WTC11 (cell line): Measurements from ENCODE around the gene IFITM10. TPM values are rescaled to one million over a fixed set of nuclear protein-coding genes. Genes with fewer than 3 reads are reported as not detected.

Experiments used
- ATAC-seq: fragments of 200-7000 bp; cut with Tn5 transposase; 2 replicates; pipeline ENCODE4 v1.10.0; 2021; ENCODE audit warnings: mild to moderate bottlenecking, moderate library complexity
- CTCF ChIA-PET: fragments of 300-600 bp; sonication (Branson Sonifier 250); formaldehyde crosslinking; loops from one replicate; lab custom pipeline; 2021; ENCODE audit warnings: antibody characterized with exemption; lab: Charles Lee
- POLR2A ChIA-PET: fragments of 350-600 bp; sonication (Branson Sonifier 250); formaldehyde crosslinking; loops from one replicate; lab custom pipeline; 2021; ENCODE audit warnings: antibody characterized with exemption; lab: Charles Lee
- DNase-seq: peaks from one replicate; pipeline ENCODE4 v3.0.0; 2021; ENCODE audit warnings: low spot score
- H3K27ac Mint-ChIP-seq: 2 replicates; pipeline ENCODE4 v1.8.0; 2021; ENCODE audit warnings: mixed read lengths
- H3K27me3 Mint-ChIP-seq: 2 replicates; pipeline ENCODE4 v1.8.0; 2021; ENCODE audit warnings: low read depth, mild to moderate bottlenecking, moderate library complexity, mixed read lengths
- H3K36me3 Mint-ChIP-seq: 2 replicates; pipeline ENCODE4 v1.8.0; 2021; ENCODE audit warnings: mixed read lengths
- H3K4me1 Mint-ChIP-seq: 2 replicates; pipeline ENCODE4 v1.8.0; 2022; ENCODE audit warnings: mixed read lengths
- H3K4me3 Mint-ChIP-seq: 2 replicates; pipeline ENCODE4 v1.8.0; 2021; ENCODE audit warnings: mild to moderate bottlenecking, moderate library complexity, mixed read lengths
- H3K9me3 Mint-ChIP-seq: 2 replicates; pipeline ENCODE4 v1.8.0; 2021; ENCODE audit warnings: mixed read lengths
- CREM ChIP-seq: sonication (generic); formaldehyde crosslinking; IDR thresholded peaks from 2 replicates; pipeline ENCODE4 v1.8.1; 2022; ENCODE audit warnings: mild to moderate bottlenecking, missing genetic modification reagents, moderate library complexity
- ELF4 ChIP-seq: sonication (generic); formaldehyde crosslinking; IDR thresholded peaks from 2 replicates; pipeline ENCODE4 v1.8.1; 2022; ENCODE audit warnings: low read depth, mild to moderate bottlenecking, moderate library complexity, missing genetic modification reagents
- GTF2I ChIP-seq: fragments of 250-450 bp; sonication (Bioruptor Pico); conservative IDR thresholded peaks from 2 replicates; pipeline ENCODE4 v1.4.0; 2021; ENCODE audit warnings: mild to moderate bottlenecking
- RORB ChIP-seq: fragments of 250-450 bp; sonication (Bioruptor Pico); IDR thresholded peaks from 2 replicates; pipeline ENCODE4 v1.9.0; 2021; ENCODE audit warnings: mild to moderate bottlenecking
- TEAD1 ChIP-seq: sonication (generic); formaldehyde crosslinking; IDR thresholded peaks from 2 replicates; pipeline ENCODE4 v1.8.0; 2022; ENCODE audit warnings: mild to moderate bottlenecking, missing genetic modification reagents
- TEAD4 ChIP-seq: sonication (generic); formaldehyde crosslinking; IDR thresholded peaks from 2 replicates; pipeline ENCODE4 v1.8.0; 2022; ENCODE audit warnings: mild to moderate bottlenecking, missing genetic modification reagents
- total RNA-seq: library from RNA; stranded (reverse); gene quantifications from 3 replicates; pipeline ENCODE4 v1.2.3, GENCODE V29; 2021
- TF ChIP-seq, protein P1 (sequence below): sonication (generic); formaldehyde crosslinking; IDR thresholded peaks from 2 replicates; pipeline ENCODE4 v1.8.0; 2022; ENCODE audit warnings: mild to moderate bottlenecking, missing genetic modification reagents
- TF ChIP-seq, protein P2 (sequence below): sonication (generic); formaldehyde crosslinking; IDR thresholded peaks from 2 replicates; pipeline ENCODE4 v1.8.0; 2022; ENCODE audit warnings: mild to moderate bottlenecking, missing genetic modification reagents
- TF ChIP-seq, protein P3 (sequence below): sonication (generic); formaldehyde crosslinking; IDR thresholded peaks from 2 replicates; pipeline ENCODE4 v1.8.0; 2022; ENCODE audit warnings: mild to moderate bottlenecking, missing genetic modification reagents
- TF ChIP-seq, protein P4 (sequence below): sonication (generic); formaldehyde crosslinking; IDR thresholded peaks from 2 replicates; pipeline ENCODE4 v1.8.1; 2023; ENCODE audit warnings: mild to moderate bottlenecking, moderate library complexity, missing genetic modification reagents
- TF ChIP-seq, protein P5 (sequence below): sonication (generic); formaldehyde crosslinking; IDR thresholded peaks from 2 replicates; pipeline ENCODE4 v1.8.1; 2022; ENCODE audit warnings: low read depth, mild to moderate bottlenecking, moderate library complexity, missing genetic modification reagents, borderline replicate concordance
- TF ChIP-seq, protein P6 (sequence below): sonication (generic); formaldehyde crosslinking; conservative IDR thresholded peaks from 2 replicates; pipeline ENCODE4 v1.8.1; 2023; ENCODE audit warnings: mild to moderate bottlenecking, low read depth, missing genetic modification reagents, moderate library complexity
- TF ChIP-seq, protein P7 (sequence below): fragments of 250-450 bp; sonication (Bioruptor Pico); conservative IDR thresholded peaks from 2 replicates; pipeline ENCODE4 v1.9.0; 2021; ENCODE audit warnings: mild to moderate bottlenecking
- TF ChIP-seq, protein P8 (sequence below): sonication (generic); formaldehyde crosslinking; IDR thresholded peaks from 2 replicates; pipeline ENCODE4 v1.8.0; 2022; ENCODE audit warnings: missing genetic modification reagents

The IFITM10 gene
- total RNA-seq, 1 experiment from 2014 or later: 1.7 TPM

DNA sequence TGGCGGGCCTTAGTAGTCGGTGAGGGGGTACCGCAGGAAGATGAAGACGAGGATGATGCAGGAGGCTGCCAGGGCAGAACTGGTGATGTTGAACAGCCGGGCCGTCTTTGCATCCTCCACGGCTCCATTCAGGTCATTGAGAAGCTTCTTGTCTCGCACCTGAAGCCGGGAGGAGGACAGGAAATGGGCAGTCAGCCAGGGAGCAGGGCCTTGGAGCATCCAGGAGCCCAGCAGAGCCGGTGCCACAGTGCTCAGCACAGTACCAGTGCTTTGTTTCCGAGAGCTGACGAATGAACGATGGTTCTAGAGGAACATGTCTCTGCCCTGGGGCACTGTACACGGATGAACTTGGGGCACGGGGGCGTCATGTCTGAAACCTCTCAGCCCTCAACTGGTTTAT lies 15.1 kb downstream of the IFITM10 start:
- Mint-ChIP-seq H3K27me3 (peaks cover 53% of the 10 kb centered on the region), H3K4me3 (no peak overlapping the region), H3K9me3 (peaks cover 44% of the 10 kb centered on the region)
- CTCF ChIA-PET: interaction anchor here (1.0 to 2.2 kb wide), 3 partner anchors 83 to 97 kb away, joined by 4 to 7 read pairs (median 5); no protein-coding TSS in a partner anchor
- POLR2A ChIA-PET: no interaction called here
- no peak for DNase-seq
- TF ChIP-seq, protein P1, sequence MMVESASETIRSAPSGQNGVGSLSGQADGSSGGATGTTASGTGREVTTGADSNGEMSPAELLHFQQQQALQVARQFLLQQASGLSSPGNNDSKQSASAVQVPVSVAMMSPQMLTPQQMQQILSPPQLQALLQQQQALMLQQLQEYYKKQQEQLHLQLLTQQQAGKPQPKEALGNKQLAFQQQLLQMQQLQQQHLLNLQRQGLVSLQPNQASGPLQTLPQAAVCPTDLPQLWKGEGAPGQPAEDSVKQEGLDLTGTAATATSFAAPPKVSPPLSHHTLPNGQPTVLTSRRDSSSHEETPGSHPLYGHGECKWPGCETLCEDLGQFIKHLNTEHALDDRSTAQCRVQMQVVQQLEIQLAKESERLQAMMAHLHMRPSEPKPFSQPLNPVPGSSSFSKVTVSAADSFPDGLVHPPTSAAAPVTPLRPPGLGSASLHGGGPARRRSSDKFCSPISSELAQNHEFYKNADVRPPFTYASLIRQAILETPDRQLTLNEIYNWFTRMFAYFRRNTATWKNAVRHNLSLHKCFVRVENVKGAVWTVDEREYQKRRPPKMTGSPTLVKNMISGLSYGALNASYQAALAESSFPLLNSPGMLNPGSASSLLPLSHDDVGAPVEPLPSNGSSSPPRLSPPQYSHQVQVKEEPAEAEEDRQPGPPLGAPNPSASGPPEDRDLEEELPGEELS (CRISPR knock-in tag): no peak
- TF ChIP-seq, protein P2, sequence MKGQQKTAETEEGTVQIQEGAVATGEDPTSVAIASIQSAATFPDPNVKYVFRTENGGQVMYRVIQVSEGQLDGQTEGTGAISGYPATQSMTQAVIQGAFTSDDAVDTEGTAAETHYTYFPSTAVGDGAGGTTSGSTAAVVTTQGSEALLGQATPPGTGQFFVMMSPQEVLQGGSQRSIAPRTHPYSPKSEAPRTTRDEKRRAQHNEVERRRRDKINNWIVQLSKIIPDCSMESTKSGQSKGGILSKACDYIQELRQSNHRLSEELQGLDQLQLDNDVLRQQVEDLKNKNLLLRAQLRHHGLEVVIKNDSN: no peak
- no peak for TF ChIP-seq ELF4 (CRISPR knock-in tag)
- TF ChIP-seq CREM (CRISPR knock-in tag): no peak
- no peak for TF ChIP-seq TEAD4 (CRISPR knock-in tag)
- TF ChIP-seq, protein P3, sequence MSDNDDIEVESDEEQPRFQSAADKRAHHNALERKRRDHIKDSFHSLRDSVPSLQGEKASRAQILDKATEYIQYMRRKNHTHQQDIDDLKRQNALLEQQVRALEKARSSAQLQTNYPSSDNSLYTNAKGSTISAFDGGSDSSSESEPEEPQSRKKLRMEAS: no peak
- TF ChIP-seq, all 79 proteins: peak for 0
- Mint-ChIP-seq H3K4me1 (no peaks in the 10 kb centered on the region), H3K36me3 (no peaks in the 10 kb centered on the region), H3K27ac (no peak overlapping the region)
- no peak for ATAC-seq

DNA sequence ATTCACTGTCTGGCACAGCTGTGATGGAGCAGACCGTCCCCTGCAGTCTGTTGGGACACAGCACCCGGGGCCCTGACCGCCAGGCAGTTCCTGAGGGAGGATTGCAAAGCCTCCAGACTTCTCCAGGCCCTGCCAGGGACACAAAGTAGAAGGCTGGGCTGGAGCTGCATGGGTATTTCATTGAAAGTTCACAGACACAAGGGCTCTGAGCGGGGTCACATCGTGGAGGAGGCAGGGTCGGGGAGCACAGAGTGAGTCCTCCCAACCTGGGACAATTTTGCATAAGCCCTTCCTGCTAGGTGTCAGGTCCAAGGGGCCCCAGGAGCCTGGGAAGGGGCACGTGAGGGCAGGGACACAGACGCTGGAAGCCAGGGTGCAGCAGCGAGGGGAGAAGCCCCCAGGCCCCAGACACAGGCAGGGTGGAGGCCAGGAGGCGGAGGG lies 15.7 kb downstream of the IFITM10 start:
- CTCF ChIA-PET: interaction anchor here (1.0 to 2.2 kb wide), 5 partner anchors 41 to 98 kb away, joined by 3 to 7 read pairs (median 4); no protein-coding TSS in a partner anchor
- H3K27ac Mint-ChIP-seq: no peak overlapping the region
- H3K9me3 Mint-ChIP-seq: peaks cover 44% of the 10 kb centered on the region
- H3K36me3 Mint-ChIP-seq: no peaks in the 10 kb centered on the region
- H3K4me3 Mint-ChIP-seq: no peak overlapping the region
- peaks cover 53% of the 10 kb centered on the region for H3K27me3 Mint-ChIP-seq
- no peak for DNase-seq
- POLR2A ChIA-PET: no interaction called here
- no peaks in the 10 kb centered on the region for H3K4me1 Mint-ChIP-seq
- ATAC-seq: no peak
- TF ChIP-seq, protein P4, sequence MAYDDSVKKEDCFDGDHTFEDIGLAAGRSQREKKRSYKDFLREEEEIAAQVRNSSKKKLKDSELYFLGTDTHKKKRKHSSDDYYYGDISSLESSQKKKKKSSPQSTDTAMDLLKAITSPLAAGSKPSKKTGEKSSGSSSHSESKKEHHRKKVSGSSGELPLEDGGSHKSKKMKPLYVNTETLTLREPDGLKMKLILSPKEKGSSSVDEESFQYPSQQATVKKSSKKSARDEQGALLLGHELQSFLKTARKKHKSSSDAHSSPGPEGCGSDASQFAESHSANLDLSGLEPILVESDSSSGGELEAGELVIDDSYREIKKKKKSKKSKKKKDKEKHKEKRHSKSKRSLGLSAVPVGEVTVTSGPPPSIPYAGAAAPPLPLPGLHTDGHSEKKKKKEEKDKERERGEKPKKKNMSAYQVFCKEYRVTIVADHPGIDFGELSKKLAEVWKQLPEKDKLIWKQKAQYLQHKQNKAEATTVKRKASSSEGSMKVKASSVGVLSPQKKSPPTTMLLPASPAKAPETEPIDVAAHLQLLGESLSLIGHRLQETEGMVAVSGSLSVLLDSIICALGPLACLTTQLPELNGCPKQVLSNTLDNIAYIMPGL (CRISPR knock-in tag): no peak
- TF ChIP-seq, protein P2: no peak
- TF ChIP-seq, protein P5, sequence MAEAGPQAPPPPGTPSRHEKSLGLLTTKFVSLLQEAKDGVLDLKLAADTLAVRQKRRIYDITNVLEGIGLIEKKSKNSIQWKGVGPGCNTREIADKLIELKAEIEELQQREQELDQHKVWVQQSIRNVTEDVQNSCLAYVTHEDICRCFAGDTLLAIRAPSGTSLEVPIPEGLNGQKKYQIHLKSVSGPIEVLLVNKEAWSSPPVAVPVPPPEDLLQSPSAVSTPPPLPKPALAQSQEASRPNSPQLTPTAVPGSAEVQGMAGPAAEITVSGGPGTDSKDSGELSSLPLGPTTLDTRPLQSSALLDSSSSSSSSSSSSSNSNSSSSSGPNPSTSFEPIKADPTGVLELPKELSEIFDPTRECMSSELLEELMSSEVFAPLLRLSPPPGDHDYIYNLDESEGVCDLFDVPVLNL (CRISPR knock-in tag): no peak
- TF ChIP-seq, protein P6, sequence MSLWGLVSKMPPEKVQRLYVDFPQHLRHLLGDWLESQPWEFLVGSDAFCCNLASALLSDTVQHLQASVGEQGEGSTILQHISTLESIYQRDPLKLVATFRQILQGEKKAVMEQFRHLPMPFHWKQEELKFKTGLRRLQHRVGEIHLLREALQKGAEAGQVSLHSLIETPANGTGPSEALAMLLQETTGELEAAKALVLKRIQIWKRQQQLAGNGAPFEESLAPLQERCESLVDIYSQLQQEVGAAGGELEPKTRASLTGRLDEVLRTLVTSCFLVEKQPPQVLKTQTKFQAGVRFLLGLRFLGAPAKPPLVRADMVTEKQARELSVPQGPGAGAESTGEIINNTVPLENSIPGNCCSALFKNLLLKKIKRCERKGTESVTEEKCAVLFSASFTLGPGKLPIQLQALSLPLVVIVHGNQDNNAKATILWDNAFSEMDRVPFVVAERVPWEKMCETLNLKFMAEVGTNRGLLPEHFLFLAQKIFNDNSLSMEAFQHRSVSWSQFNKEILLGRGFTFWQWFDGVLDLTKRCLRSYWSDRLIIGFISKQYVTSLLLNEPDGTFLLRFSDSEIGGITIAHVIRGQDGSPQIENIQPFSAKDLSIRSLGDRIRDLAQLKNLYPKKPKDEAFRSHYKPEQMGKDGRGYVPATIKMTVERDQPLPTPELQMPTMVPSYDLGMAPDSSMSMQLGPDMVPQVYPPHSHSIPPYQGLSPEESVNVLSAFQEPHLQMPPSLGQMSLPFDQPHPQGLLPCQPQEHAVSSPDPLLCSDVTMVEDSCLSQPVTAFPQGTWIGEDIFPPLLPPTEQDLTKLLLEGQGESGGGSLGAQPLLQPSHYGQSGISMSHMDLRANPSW (CRISPR knock-in tag): no peak
- no peak for TF ChIP-seq CREM (CRISPR knock-in tag)
- no peak for TF ChIP-seq GTF2I (CRISPR knock-in tag)
- no peak for TF ChIP-seq RORB (CRISPR knock-in tag)
- TF ChIP-seq, protein P7, sequence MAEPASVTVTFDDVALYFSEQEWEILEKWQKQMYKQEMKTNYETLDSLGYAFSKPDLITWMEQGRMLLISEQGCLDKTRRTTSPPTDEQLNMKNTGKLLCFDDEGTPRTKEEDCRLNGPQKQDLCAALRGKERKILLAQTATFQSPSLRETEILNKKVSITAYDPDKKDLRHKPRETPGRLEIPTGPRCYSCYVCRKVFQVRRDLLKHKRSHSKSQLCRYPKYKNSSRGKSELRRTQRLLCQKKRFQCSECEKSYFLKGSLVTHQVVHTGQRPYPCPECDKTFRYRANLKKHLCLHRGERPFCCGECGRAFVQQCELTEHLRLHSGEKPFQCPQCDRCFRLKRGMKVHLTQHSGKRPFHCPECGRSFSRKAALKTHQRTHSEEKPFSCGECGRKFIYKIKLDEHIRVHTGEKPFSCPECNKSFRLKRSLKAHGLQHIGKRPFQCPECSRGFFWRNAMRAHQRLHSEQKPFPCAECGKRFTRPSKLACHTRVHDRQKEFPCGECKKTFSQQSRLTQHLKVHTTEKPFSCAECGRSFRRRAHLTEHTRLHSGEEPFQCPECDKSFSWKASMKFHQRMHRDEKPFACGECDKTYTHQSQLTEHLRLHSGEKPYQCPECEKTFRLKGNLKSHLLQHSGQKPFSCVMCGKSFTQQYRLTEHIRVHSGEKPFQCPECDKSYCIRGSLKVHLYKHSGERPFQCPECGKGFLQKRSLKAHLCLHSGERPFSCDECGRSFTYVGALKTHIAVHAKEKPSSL (CRISPR knock-in tag): no peak
- TF ChIP-seq, protein P8, sequence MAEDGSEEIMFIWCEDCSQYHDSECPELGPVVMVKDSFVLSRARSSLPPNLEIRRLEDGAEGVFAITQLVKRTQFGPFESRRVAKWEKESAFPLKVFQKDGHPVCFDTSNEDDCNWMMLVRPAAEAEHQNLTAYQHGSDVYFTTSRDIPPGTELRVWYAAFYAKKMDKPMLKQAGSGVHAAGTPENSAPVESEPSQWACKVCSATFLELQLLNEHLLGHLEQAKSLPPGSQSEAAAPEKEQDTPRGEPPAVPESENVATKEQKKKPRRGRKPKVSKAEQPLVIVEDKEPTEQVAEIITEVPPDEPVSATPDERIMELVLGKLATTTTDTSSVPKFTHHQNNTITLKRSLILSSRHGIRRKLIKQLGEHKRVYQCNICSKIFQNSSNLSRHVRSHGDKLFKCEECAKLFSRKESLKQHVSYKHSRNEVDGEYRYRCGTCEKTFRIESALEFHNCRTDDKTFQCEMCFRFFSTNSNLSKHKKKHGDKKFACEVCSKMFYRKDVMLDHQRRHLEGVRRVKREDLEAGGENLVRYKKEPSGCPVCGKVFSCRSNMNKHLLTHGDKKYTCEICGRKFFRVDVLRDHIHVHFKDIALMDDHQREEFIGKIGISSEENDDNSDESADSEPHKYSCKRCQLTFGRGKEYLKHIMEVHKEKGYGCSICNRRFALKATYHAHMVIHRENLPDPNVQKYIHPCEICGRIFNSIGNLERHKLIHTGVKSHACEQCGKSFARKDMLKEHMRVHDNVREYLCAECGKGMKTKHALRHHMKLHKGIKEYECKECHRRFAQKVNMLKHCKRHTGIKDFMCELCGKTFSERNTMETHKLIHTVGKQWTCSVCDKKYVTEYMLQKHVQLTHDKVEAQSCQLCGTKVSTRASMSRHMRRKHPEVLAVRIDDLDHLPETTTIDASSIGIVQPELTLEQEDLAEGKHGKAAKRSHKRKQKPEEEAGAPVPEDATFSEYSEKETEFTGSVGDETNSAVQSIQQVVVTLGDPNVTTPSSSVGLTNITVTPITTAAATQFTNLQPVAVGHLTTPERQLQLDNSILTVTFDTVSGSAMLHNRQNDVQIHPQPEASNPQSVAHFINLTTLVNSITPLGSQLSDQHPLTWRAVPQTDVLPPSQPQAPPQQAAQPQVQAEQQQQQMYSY: no peak
- TF ChIP-seq TEAD1 (CRISPR knock-in tag): no peak
